Measurements from ENCODE around the gene FAM9A.

- TF ChIP-seq CTCF (conservative IDR thresholded peaks at IDR 0.05 in 1 of 2, IDR thresholded peaks at IDR 0.05 in 1 of 2; ENCODE audit: extremely low read depth in 1 of 2, insufficient read depth in 1 of 2, low read depth in 1 of 2, low read length in 2 of 2) (no peak), EZH2 (IDR thresholded peaks at IDR 0.05; ENCODE audit: borderline replicate concordance, low read length) (no peak)
Measured at GRCh38 chrX:8823698-8824097, 22.5 kb upstream of the FAM9A start.

Measured in mammary epithelial cell (primary cell).